ENCODE results near the gene NPR1.

Gene NPR1

GRCh38 chr1:153727463-153728304 is 49.2 kb downstream of the NPR1 start, which contains the start of gene INTS3:
TSS of gene INTS3 (plus strand) at chr1:153728050. CDS start at chr1:153728635, 585 bp downstream.
- DNase-seq (ENCODE audit: low read depth): peak; percentile 100

GRCh38 chr1:153728305-153729066 is 50.0 kb downstream of the NPR1 start:
- DNase-seq (ENCODE audit: low read depth): no peak

GRCh38 chr1:153730468-153730988 is 52.0 kb downstream of the NPR1 start:
- DNase-seq (ENCODE audit: low read depth): no peak

GRCh38 chr1:153733970-153734369 is 55.5 kb downstream of the NPR1 start:
- no peak for DNase-seq (ENCODE audit: low read depth)

- no peak for DNase-seq (ENCODE audit: low read depth)
Observed at GRCh38 chr1:153734396-153735089, 56.1 kb downstream of the NPR1 start.

- no peak for DNase-seq (ENCODE audit: low read depth)
Observed at GRCh38 chr1:153735090-153735420, 56.6 kb downstream of the NPR1 start.

GRCh38 chr1:153741986-153742385 is 63.5 kb downstream of the NPR1 start:
- DNase-seq (ENCODE audit: low read depth): no peak

GRCh38 chr1:153742411-153743142 is 64.1 kb downstream of the NPR1 start:
- no peak for DNase-seq (ENCODE audit: low read depth)

Measured in CMK (cell line).